ENCODE results near the gene IL12B.
"Not testable (repeated sequence)": the region's sequence is repeated elsewhere in the genome, so short reads cannot be mapped to it uniquely, and the experiment has no call there.

IL12B gene

DNA sequence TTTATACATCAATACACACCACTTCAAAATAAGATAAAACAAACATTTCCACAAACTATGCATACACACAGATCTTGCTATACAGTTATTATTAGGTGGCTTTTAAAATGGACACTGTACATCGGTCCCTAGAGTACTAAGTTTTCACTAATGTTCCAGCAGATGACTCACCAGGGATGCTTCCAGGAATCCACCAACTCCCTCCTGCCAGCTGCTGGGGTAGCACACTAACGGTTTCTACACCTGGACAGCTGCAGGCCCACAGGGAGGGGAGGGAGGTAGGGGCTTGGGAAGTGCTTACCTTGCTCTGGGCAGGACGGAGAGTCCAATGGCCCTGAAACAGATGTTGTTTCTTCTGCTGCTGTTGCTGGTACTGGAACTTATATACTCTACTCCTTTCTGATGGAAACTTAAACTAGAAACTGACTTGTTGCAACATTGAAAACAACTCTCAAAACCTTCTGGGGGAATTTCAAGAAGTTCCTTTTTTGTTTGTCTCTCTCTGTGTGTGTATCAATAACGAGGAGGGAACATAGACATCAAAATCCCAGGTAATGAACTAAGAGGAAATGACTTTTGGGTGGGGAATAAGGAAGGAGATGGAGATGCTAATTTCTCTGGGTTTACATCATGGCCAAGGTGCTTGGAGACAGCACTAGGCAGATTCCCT, at the start of gene IL12B:
IL12B (minus strand) TSS at position 357 of the 670 bp plus-strand sequence. CDS start 3,705 bp downstream, outside the sequence.
- DNase-seq (ENCODE audit: low read depth in 2 of 2): no peak

DNA sequence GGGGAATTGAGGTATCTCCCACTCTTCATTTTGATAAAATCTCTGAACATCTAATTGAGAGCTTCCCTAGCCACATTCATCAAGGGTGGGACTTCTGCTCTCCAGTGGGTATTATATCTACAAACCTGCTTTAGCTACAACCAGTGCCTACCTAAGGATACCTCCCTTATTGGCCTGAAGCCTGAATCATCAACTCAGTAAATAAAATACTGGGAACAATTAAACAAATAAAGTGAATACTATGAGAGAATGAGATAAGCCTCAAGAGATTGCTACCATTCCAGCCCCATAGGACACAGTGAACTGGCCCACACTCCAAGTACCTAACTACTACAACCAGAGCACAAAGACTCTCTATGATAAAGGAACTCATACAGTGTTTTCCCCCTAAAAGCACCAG, 47.4 kb upstream of the IL12B start:
- DNase-seq (ENCODE audit: low read depth in 2 of 2): no peak

DNA sequence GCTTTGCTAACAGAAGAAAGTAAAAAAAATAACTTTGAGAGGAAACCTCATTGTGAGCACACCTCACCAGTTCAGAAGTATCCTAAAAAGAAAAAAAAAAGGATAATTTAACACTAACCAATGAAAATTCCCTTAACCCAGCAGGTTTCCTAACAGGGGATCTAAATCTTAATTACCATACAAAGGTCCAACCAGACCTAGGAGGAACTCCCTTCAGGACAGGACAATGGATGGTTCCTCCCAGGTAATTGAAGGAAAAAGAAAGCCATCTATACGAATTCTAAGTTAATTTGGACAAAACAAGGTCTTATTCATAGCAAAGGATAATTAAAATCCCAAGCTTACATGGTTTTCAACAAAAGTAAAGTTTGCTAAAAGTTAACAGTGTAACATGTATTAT, 37.6 kb upstream of the IL12B start:
- DNase-seq (ENCODE audit: low read depth in 2 of 2): not testable (repeated sequence)

DNA sequence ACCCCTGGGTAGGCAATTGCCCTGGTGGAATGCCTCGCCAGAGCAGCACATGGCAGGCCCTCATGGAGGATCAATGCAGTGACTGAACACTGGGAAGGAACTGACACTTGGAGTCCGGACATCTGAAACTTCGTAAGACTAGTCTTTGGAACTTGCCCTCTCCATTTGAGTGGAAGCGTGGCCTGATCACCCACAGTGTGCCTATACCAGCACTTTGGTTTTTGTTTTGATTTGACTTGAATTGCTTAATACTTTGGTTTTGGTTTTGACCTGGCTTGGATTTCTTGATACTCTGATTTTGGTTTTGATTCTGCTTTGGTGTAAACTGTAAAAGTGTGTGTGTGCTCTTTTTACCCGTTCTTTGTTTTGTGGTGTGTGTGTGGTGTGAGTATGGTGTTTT, 36.5 kb upstream of the IL12B start:
- DNase-seq (ENCODE audit: low read depth in 2 of 2): not testable (repeated sequence)

DNA sequence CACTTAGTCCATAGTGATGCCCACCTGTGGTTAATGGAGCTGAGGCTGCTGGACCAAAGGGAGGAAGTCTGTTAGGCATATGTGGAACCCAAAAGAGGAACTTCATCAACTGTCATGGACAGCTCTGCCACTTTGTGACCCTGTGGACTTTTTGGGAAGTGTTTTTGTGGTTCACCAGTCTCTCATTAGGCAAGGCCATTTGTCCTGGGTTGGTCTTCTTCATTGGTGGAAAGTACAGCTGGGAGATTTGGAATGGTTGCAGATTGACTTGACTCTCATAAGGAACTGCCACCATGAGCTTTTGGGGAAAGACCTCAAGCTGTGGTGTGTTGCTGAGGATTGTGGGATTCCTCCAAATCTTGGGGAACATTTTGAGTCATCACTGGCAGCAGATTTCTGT, 31.9 kb upstream of the IL12B start:
- DNase-seq (ENCODE audit: low read depth in 2 of 2): no peak

DNA sequence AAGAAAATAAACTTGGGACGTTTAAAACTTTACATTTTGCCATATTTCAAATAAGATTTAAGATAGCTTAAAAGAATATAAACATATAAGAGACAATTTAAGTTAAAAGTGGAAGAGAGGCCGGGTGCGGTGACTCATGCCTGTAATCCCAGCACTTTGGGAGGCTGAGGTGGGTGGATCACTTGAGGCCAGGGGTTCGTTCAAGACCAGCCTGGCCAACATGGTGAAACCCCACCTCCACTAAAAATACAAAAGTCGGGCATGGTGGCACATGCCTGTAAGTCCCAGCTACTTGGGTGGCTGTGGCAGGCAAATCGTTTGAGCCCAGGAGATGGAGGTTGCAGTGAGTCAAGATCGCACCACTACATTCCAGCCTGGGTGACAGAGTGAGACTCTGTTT, 29.6 kb upstream of the IL12B start:
- DNase-seq (ENCODE audit: low read depth in 2 of 2): not testable (repeated sequence)

DNA sequence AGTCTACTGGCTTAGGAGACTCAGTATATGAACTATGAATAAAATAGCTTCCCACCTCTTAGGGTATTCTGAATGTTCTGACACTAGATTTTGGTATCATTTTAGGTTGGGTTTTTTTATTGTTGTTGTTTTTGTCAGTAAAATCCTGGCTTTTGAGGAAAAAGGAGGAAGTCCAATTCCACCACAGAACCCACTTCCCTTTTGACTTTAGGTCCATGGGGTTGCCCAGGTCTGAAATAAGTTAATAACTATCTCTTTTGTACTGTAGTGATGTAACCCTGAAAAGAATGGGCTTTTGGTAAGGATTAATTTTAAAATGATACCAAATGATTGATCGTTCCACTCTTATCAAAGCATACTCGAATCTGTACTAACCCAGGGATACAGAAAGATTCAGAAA, 29.1 kb upstream of the IL12B start:
- no peak for DNase-seq (ENCODE audit: low read depth in 2 of 2)

DNA sequence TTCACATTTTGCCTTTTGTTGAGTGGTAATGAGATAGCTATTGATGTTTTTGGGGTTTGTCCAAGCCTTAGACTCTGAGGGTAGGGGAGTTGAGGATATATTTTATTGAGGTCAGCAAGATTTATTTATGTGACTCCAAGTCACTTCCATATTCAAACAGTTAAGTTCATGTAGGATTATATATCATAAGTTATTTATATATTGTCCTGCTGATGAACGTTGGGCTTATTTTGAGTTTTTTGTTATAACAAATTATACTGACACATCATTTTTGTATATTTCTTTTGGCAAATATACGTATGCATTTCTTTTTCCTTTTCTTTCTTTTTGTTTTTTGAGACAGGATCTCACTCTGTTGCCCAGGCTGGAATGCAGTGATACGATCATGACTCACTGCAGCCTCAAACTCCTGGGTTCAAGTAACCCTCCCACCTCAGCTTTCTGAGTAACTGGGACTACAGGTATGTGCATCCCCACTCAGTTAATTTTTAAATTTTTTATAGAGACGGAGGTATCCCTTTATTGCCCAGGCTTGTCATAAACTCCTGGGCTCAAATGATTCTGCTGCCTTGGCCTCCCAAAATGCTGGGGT, 23.5 kb upstream of the IL12B start:
- no peak for DNase-seq (ENCODE audit: low read depth in 2 of 2)

DNA sequence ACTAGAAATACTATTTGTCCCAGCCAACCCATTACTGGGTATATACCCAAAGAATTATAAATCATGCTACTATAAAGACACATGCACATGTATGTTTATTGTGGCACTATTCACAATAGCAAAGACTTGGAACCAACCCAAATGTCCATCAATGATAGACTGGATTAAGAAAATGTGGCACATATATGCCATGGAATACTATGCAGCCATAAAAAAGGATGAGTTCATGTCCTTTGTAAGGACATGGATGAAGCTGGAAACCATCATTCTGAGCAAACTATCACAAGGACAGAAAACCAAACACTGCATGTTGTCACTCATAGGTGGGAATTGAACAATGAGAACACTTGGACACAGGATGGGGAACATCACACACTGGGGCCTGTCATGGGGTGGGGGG, 20.4 kb upstream of the IL12B start:
- DNase-seq (ENCODE audit: low read depth in 2 of 2): not testable (repeated sequence)

DNA sequence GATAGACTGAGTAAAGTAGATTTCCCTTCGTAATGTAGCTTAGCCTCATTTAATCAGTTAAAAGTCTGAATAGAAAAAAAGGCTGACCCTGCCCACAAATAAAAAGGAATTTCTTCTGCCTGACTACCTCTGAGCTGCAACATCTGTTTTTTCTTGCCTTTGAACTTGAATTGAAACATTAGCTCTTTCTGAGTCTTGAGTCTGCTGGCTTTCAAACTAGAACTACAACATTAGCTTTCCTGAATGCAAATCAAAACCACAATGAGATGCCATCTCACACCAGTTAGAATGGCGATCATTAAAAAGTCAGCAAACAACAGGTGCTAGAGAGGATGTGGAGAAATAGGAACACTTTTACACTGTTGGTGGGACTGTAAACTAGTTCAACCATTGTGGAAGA, 19.9 kb upstream of the IL12B start:
- not testable (repeated sequence) for DNase-seq (ENCODE audit: low read depth in 2 of 2)

DNA sequence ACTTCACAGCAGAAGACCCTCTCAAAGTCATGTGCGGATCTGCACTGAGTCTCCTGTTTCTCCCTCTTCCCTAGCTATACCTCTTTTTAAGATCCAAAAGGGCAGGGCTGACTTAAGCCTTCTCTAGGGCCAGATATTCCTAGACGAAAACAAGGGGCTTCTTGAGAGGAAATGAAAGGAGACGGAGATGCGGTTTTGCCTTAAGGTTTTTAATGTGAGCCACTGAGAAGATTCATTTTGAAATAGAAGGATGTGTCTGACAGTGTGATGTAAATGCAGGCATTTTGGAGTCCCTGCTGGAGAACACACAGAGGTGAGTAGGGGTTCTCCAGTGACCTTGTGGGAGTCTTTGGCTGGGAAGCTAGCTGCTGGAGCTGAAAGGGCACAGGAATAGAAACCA, 15.6 kb upstream of the IL12B start:
- no peak for DNase-seq (ENCODE audit: low read depth in 2 of 2)

DNA sequence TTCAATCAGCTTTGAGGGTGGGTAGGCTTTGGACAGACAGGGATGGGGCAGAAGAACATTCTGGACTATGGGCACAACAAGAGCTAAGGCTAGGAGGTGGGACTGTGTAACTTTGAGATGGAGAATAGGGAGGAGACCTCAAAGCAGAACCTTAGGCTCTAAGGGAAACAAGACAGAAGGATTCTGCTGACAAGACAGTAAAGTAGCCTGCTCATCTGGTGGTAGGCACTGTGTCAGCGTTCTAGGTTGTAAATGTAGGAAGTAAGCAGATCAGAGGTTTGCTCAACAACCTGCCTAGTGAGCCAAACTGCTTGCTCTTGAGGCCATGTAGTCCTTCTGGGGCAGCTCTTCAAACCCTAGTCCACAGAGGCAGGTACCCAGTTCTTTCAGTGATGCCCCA, 15.0 kb upstream of the IL12B start:
- DNase-seq (ENCODE audit: low read depth in 2 of 2): no peak

DNA sequence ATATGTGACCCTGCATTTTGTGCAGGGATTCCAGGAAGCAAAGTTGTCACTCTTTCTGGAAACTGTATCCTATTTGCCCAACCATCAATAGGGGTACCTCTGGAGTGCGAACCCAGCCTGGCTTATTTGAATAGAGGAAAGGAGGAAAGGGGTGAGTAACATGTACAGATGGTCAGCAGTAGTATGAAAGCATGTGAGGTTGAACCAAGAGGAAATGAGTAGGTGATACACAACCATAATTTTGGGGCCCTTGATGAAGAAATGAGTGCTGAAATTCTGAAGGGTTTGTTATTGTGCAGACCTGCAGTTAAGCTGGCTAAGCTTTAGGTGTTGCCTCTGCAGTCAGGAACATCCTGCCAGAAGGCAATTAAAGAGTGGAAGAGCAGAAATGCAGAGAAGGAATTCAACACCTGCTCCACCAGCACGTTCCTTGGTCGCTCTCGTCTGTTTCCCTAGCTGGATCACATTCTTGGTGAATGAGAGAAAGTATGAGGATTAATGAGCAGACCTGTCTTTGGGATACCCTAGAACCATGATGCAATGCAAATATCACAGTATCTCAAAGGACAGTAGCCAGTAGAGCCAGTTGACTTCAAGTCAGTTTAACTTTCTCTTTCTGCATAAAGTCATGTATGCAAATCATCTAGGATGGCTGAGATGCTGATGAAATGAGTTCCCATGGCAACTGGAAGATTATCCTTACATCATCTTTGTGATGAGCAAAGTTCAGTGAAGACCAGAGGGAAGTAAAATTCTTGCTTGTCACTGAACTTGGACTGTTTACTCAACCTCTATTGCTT, 13.2 kb upstream of the IL12B start:
- DNase-seq (ENCODE audit: low read depth in 2 of 2): no peak

DNA sequence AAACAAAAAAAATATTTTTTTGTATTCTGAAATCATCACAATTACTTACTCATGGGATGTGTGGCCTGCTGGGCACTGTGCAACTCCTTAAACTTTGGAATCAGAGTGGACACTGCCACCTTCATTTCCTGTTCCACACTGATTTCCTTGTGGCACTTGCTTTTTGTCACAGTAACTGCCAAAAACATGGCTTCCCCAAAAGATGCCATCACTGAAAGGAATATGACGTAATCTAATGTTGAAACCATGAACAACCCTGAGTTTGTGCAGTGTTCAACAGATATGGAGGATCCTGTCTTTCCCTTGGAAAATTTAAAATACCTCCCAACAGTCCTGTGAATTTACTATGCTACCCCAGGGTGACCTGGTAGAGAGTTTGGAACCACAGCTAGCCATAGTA, 12.6 kb upstream of the IL12B start:
- no peak for DNase-seq (ENCODE audit: low read depth in 2 of 2)

DNA sequence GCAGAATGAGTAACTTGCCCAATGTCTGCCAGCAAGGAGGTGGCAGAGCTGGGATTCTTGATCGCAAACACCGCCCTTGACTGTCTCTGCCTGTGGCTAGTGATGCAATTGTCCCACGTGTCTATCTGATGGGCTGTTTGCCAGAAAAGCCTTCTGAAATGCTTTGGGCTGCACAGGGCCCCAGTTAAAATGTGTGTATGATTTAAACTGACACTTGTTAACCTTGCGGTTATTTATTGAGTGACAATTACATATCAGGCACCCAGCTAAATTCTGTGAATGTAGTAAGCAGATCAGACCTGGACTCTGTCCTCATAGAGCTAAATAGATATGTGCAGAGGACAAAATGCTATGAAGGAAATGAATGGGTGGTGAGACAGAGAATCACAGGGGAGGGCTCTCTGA, 11.6 kb upstream of the IL12B start:
- DNase-seq (ENCODE audit: low read depth in 2 of 2): peak in 1 of 2 donors; percentile 45

DNA sequence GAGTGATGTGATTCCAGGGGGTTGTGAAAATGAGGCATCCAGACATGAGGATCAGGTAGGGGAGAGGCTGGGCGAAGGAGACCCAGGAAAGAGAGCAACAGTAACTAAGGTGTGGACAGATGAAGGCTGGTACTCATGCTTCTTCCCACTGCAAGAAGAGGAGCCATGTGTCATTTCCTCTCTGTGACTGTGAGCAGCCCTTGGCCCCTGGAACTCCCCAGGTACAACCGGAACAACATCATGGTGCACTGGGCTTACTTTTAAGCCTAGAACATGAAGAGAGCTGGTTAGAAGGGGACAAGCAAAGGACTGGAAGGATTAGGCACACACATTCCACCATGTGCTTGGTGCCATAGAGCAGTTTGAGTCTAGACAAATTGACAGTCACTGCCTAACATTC, 10.9 kb upstream of the IL12B start:
- no peak for DNase-seq (ENCODE audit: low read depth in 2 of 2)

DNA sequence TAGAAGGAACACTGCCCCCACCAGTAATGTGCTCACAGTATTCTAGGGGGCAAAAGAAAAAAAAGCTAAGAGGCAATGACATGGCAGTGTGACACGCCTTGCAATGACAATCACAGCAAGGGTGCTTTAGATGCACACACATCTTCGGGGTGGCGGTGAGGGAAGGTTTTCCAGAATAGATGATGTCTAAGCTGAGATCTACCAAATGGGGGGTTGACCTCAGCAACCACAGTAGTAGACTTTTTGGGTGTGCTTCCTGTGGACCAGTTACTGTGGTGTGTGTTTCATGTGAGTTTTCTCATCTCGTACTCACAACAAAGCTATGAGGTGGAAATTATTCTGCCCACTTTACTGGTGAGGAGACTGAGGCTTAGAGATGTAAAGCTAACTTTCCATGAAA, 10.2 kb upstream of the IL12B start:
- DNase-seq (ENCODE audit: low read depth in 2 of 2): no peak

DNA sequence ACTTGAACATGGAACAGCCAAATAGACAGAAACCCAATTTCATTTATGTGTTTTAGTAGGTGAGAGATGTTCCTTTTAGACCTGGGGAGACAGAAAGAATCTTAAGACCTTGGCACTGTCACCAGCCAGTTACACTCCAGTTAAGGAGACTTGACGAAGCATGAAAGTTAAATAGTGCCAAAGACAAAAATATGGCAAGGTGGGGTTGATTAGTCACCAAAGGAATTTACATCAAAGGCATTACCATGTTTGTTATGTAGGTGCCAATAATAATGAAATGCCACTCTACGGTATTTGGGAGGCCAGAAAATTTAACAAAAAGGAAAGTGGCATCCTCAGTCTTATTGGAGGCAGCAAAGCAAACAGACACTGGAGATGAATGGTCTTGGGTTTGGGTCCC, 9.2 kb upstream of the IL12B start:
- no peak for DNase-seq (ENCODE audit: low read depth in 2 of 2)

DNA sequence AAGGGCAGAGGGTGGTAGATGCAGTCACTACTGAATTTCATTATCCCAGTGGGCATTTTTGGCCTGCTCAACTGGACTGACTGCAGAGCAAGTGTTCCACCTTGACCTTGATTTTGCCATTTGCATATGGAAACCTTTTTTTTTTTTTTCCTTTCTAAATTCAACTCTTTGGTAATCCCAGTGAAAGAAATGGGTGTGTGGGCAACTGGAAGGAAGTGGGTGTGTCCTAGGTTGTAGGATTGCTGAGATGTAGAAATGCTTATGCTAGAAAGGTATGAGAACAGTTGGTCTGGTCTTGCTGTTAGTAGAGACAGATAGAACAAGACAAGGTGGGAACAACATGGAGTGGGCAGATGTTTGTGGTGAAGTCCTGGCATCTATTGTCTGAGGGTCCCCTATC, 7.8 kb upstream of the IL12B start:
- DNase-seq (ENCODE audit: low read depth in 2 of 2): no peak

DNA sequence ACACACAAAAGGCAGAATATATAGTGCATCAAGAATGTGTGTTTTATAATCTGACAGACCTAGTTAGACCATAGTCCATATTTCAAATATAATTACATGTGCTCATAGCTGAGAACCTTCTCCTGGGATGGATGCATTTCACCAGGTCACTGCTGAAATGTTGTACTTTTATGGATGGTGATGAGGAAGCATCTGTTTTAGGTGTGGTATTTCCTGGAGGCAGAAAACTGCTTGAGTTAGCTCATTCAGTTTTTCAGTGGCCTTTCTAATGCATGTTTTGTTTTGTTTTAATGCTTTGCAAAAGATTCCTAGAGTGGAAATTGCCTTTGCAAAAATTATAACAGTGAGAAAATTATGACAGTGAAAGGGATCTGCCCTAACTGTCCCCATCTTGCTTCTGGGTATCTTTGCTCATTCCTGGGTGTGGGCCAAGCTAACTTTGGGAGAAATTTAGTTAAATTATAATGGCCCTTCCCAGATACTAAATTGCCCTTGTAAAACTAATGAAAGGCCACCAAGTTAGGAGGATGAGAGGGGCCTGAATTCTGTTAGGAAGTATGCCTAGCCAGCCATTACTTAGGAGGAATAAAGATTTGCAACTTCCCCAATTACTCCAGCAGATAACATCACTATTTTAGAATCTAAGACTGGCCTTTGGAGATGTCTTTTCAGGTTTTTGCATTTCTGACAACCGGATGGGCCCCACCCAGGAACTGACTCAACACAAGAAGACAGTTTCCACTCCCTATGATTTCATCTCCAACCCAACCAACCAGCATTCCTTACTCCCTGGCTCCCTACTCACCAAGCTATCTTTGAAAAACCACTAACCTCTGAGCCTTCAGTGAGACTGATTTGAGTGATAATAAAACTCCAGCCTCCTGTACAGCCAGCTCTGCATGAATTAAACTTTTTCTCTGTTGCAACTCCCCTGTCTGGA, 7.0 kb upstream of the IL12B start:
- DNase-seq (ENCODE audit: low read depth in 2 of 2): peak in 1 of 2 donors; percentile 9

DNA sequence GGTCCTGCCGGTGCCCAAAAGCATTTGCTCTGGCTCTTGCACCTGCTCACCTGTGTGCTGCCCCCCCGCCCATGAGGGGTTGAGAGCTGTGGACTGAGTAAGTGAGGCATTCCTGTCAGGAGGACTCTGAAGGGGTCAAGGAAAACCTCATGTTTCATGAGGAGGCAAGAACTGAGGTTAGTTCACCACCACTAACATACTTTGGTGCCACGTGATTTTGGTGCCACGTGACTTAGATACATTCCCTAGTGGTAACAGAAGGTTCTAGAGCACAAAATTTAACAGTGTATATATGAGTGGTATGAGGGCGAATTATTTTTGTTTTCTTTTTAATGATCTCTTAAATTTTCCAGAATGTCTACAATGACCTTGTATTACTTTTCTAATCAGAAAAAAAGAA, 6.3 kb upstream of the IL12B start:
- no peak for DNase-seq (ENCODE audit: low read depth in 2 of 2)

DNA sequence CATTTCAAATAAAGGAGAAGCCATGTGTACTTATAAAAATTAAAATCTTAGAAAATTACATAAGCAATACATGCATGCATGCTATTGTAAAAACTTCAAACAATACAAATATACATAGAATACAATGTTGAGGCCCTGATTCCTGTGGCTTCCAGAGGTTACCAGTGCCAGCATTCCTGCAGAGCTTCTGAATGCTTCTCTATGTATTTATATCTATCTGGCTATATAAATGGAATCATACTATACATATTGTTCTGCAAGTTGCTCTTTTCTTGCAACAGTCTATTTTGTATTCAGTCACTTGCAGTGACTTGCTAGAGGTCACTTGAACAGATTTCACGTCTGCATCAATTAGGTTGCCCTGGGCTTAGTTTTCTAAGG, 3.2 kb upstream of the IL12B start:
- no peak for DNase-seq (ENCODE audit: low read depth in 2 of 2)

Measured in stimulated activated CD4-positive, alpha-beta T cell treated with anti-CD3 and anti-CD28 coated beads, Interleukin-1b, Interleukin-23, amount 100 ng/mL, for 4 hours (primary cell).